ENCODE data around the gene HSPBP1. TPM values are rescaled to one million over a fixed set of nuclear protein-coding genes. Genes with fewer than 3 reads are reported as not detected.

HSPBP1 gene
- total RNA-seq, 1 donor from 2014 or later, result 15.0 TPM

DNA sequence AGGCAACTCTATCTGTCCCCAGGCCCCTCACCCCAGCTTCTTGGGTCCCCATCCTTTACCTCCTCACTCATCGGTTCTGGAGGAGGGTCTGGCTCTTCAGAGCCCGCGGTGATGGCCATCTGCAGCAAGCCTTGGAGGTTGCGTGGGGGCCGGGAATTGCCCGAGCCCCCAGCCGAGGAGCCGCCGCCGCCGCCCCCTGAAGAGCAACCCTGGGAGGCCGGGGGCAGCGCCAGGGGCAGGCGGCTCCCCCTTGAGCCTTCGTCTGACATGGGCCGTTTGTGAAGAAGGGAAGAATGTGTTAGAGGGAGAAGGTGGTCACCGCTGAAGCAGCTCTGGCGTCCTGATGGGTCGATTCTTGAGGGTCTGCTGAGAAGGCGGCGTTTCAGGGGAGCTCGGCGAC lies 570 bp downstream of the HSPBP1 start:
- Histone ChIP-seq H3K4me2 (peak overlapping the region; percentile 91), H3F3A (ENCODE audit: low read depth) (peaks cover 30% of the 10 kb centered on the region), H3K27ac (peak overlapping the region; percentile 88), H3K36me3 (no peaks in the 10 kb centered on the region), H3K79me2 (ENCODE audit: low read depth) (peaks cover 16% of the 10 kb centered on the region), H3K27me3 (no peaks in the 10 kb centered on the region), H3K9ac (peak overlapping the region; percentile 57), H3K4me3 (peak overlapping the region; percentile 81), H3K4me1 (peaks cover 4% of the 10 kb centered on the region), H2AFZ (replicated peaks) (peak overlapping the region; percentile 86), H3K9me3 (ENCODE audit: low read depth) (no peaks in the 10 kb centered on the region), H4K20me1 (ENCODE audit: low read depth) (peaks cover 3% of the 10 kb centered on the region)
- H3K36me3 Mint-ChIP-seq, result peaks cover 10% of the 10 kb centered on the region
- H3K9me3 Mint-ChIP-seq, result no peaks in the 10 kb centered on the region
- H3K4me1 Mint-ChIP-seq, result peaks cover 39% of the 10 kb centered on the region
- peak overlapping the region; percentile 99 for H3K27ac Mint-ChIP-seq
- H3K4me3 Mint-ChIP-seq, result peak overlapping the region; percentile 98
- no peak for DNase-seq (ENCODE audit: low spot score)
- peaks cover 8% of the 10 kb centered on the region for H3K27me3 Mint-ChIP-seq (ENCODE audit: insufficient read depth, low read depth)
- TF ChIP-seq EZH2 (IDR thresholded peaks at IDR 0.05), result no peak
- no peak for TF ChIP-seq EZH2phosphoT487 (IDR thresholded peaks at IDR 0.05)
- TF ChIP-seq, protein P1, sequence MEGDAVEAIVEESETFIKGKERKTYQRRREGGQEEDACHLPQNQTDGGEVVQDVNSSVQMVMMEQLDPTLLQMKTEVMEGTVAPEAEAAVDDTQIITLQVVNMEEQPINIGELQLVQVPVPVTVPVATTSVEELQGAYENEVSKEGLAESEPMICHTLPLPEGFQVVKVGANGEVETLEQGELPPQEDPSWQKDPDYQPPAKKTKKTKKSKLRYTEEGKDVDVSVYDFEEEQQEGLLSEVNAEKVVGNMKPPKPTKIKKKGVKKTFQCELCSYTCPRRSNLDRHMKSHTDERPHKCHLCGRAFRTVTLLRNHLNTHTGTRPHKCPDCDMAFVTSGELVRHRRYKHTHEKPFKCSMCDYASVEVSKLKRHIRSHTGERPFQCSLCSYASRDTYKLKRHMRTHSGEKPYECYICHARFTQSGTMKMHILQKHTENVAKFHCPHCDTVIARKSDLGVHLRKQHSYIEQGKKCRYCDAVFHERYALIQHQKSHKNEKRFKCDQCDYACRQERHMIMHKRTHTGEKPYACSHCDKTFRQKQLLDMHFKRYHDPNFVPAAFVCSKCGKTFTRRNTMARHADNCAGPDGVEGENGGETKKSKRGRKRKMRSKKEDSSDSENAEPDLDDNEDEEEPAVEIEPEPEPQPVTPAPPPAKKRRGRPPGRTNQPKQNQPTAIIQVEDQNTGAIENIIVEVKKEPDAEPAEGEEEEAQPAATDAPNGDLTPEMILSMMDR (IDR thresholded peaks at IDR 0.05), result no peak

DNA sequence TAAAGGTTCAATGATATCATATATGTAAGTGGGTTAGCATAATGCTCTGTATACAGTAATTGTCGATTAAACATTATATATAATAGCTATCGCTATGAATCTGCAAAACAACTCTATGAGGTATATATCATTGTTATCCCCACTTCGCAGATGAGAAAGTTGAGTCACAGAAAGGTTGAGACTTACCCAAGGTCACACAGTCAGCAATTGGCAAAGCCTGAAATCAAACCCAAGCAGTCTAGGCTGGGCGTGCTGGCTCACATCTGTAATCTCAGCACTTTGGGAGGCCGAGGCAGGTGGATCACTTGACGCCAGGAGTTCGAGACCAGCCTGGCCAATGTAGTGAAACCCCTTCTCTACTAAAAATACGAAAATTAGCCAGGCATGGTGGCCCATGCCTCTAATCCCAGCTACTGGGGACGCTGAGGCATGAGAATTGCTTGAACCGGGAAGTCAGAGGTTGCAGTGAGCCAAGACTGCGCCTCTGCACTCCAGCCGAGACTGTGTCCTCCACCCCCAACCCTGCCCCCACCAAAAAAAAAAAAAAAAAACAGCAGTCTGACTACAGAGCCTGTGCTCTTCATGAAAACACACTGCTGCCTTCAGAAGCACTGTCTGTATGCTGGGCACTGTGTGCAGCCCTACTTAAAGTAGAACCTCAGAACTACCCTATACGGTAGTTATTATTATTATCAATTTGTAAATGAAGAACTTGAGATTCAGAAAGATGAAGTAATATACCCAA lies 1.3 kb downstream of the HSPBP1 start:
- Mint-ChIP-seq H3K36me3 (peaks cover 11% of the 10 kb centered on the region), H3K4me1 (peaks cover 37% of the 10 kb centered on the region), H3K9me3 (peaks cover 2% of the 10 kb centered on the region), H3K4me3 (peak overlapping the region; percentile 98), H3K27me3 (ENCODE audit: insufficient read depth, low read depth) (peaks cover 8% of the 10 kb centered on the region), H3K27ac (peak overlapping the region; percentile 82)
- Histone ChIP-seq H3K9ac (no peak overlapping the region), H3K27ac (no peak overlapping the region), H3K4me3 (peak overlapping the region; percentile 81), H3K79me2 (ENCODE audit: low read depth) (peaks cover 11% of the 10 kb centered on the region), H3K4me1 (peaks cover 4% of the 10 kb centered on the region), H3K27me3 (no peaks in the 10 kb centered on the region), H3K4me2 (peak overlapping the region; percentile 91), H3K36me3 (no peaks in the 10 kb centered on the region), H3K9me3 (ENCODE audit: low read depth) (no peaks in the 10 kb centered on the region), H2AFZ (replicated peaks) (no peak overlapping the region), H3F3A (ENCODE audit: low read depth) (peaks cover 28% of the 10 kb centered on the region), H4K20me1 (ENCODE audit: low read depth) (peaks cover 3% of the 10 kb centered on the region)
- DNase-seq (ENCODE audit: low spot score), result no peak
- TF ChIP-seq EZH2 (IDR thresholded peaks at IDR 0.05) (no peak), EZH2phosphoT487 (IDR thresholded peaks at IDR 0.05) (no peak)
- TF ChIP-seq, protein P1 (IDR thresholded peaks at IDR 0.05), result no peak

GRCh38 chr19:55277494-55277893 lies 2.4 kb downstream of the HSPBP1 start:
- TF ChIP-seq EZH2 (IDR thresholded peaks at IDR 0.05) (no peak), EZH2phosphoT487 (IDR thresholded peaks at IDR 0.05) (no peak)
- TF ChIP-seq, protein P1 (IDR thresholded peaks at IDR 0.05), result no peak
- no peak overlapping the region for H3K4me3 ChIP-seq
- peaks cover 11% of the 10 kb centered on the region for H3K79me2 ChIP-seq (ENCODE audit: low read depth)
- no peaks in the 10 kb centered on the region for H3K27me3 ChIP-seq
- H3K4me1 Mint-ChIP-seq, result peaks cover 32% of the 10 kb centered on the region
- H2AFZ ChIP-seq (replicated peaks), result no peak overlapping the region
- H3K9ac ChIP-seq, result no peak overlapping the region
- H3K4me3 Mint-ChIP-seq, result peak overlapping the region; percentile 62
- H3K27ac Mint-ChIP-seq, result no peak overlapping the region
- H4K20me1 ChIP-seq (ENCODE audit: low read depth), result peaks cover 3% of the 10 kb centered on the region
- peaks cover 6% of the 10 kb centered on the region for H3K27me3 Mint-ChIP-seq (ENCODE audit: insufficient read depth, low read depth)
- peaks cover 2% of the 10 kb centered on the region for H3K9me3 Mint-ChIP-seq
- DNase-seq (ENCODE audit: low spot score), result no peak
- no peak overlapping the region for H3K27ac ChIP-seq
- no peak overlapping the region for H3K4me2 ChIP-seq
- peaks cover 4% of the 10 kb centered on the region for H3K4me1 ChIP-seq
- no peaks in the 10 kb centered on the region for H3K9me3 ChIP-seq (ENCODE audit: low read depth)
- no peaks in the 10 kb centered on the region for H3K36me3 ChIP-seq
- peaks cover 26% of the 10 kb centered on the region for H3F3A ChIP-seq (ENCODE audit: low read depth)
- peaks cover 14% of the 10 kb centered on the region for H3K36me3 Mint-ChIP-seq

Data from neural progenitor cell (in vitro differentiated cells).